ENCODE data around the gene NOP14.
A peak's percentile ranks its signal among the peaks of the same experiment; 100 is the strongest.
"Not testable (repeated sequence)": the region's sequence is repeated elsewhere in the genome, so short reads cannot be mapped to it uniquely, and the experiment has no call there.

The NOP14 gene

GRCh38 chr4:2940267-2941137 is 22.7 kb downstream of the NOP14 start:
- Histone ChIP-seq H3K79me2 (ENCODE audit: control insufficient read depth, low read length) (peaks cover 16% of the 10 kb centered on the region), H3K4me3 (ENCODE audit: low read length) (no peak overlapping the region), H3K9me3 (ENCODE audit: control insufficient read depth, insufficient read depth, low read length) (no peaks in the 10 kb centered on the region), H3K4me2 (ENCODE audit: low read length) (no peak overlapping the region), H3K9me2 (replicated peaks; ENCODE audit: control insufficient read depth, low read length) (no peaks in the 10 kb centered on the region), H3K27me3 (ENCODE audit: control insufficient read depth, low read length) (no peaks in the 10 kb centered on the region), H4K20me1 (ENCODE audit: control insufficient read depth, insufficient read depth, low read depth, low read length) (no peaks in the 10 kb centered on the region), H3K27ac (ENCODE audit: low read depth, low read length) (no peak overlapping the region), H3K36me3 (ENCODE audit: control insufficient read depth, low read length) (peaks cover 98% of the 10 kb centered on the region), H3F3A (ENCODE audit: control insufficient read depth, insufficient read depth) (peaks cover 23% of the 10 kb centered on the region), H3K4me1 (ENCODE audit: control insufficient read depth, low read length) (peaks cover 37% of the 10 kb centered on the region)
- no peak for TF ChIP-seq CTCF (IDR thresholded peaks at IDR 0.05; ENCODE audit: low read depth, low read length, poor library complexity, severe bottlenecking)
- TF ChIP-seq EZH2phosphoT487 (IDR thresholded peaks at IDR 0.05; ENCODE audit: borderline replicate concordance, low read length): no peak

- H3K4me3 ChIP-seq (ENCODE audit: low read length): no peak overlapping the region
- peaks cover 23% of the 10 kb centered on the region for H3F3A ChIP-seq (ENCODE audit: control insufficient read depth, insufficient read depth)
- no peaks in the 10 kb centered on the region for H4K20me1 ChIP-seq (ENCODE audit: control insufficient read depth, insufficient read depth, low read depth, low read length)
- H3K27ac ChIP-seq (ENCODE audit: low read depth, low read length): no peak overlapping the region
- H3K4me1 ChIP-seq (ENCODE audit: control insufficient read depth, low read length): peaks cover 37% of the 10 kb centered on the region
- peaks cover 23% of the 10 kb centered on the region for H3K79me2 ChIP-seq (ENCODE audit: control insufficient read depth, low read length)
- no peaks in the 10 kb centered on the region for H3K9me3 ChIP-seq (ENCODE audit: control insufficient read depth, insufficient read depth, low read length)
- TF ChIP-seq EZH2phosphoT487 (IDR thresholded peaks at IDR 0.05; ENCODE audit: borderline replicate concordance, low read length) (no peak), CTCF (IDR thresholded peaks at IDR 0.05; ENCODE audit: low read depth, low read length, poor library complexity, severe bottlenecking) (no peak)
- H3K9me2 ChIP-seq (replicated peaks; ENCODE audit: control insufficient read depth, low read length): no peaks in the 10 kb centered on the region
- no peak overlapping the region for H3K4me2 ChIP-seq (ENCODE audit: low read length)
- peaks cover 89% of the 10 kb centered on the region for H3K36me3 ChIP-seq (ENCODE audit: control insufficient read depth, low read length)
- no peaks in the 10 kb centered on the region for H3K27me3 ChIP-seq (ENCODE audit: control insufficient read depth, low read length)
These were observed 23.6 kb downstream of the NOP14 start for GRCh38 chr4:2939383-2940243.

GRCh38 chr4:2938906-2939305 is 24.3 kb downstream of the NOP14 start:
- peaks cover 23% of the 10 kb centered on the region for H3F3A ChIP-seq (ENCODE audit: control insufficient read depth, insufficient read depth)
- H3K4me2 ChIP-seq (ENCODE audit: low read length): no peak overlapping the region
- H3K4me3 ChIP-seq (ENCODE audit: low read length): no peak overlapping the region
- H3K9me3 ChIP-seq (ENCODE audit: control insufficient read depth, insufficient read depth, low read length): no peaks in the 10 kb centered on the region
- peaks cover 37% of the 10 kb centered on the region for H3K4me1 ChIP-seq (ENCODE audit: control insufficient read depth, low read length)
- TF ChIP-seq CTCF (IDR thresholded peaks at IDR 0.05; ENCODE audit: low read depth, low read length, poor library complexity, severe bottlenecking): no peak
- TF ChIP-seq EZH2phosphoT487 (IDR thresholded peaks at IDR 0.05; ENCODE audit: borderline replicate concordance, low read length): no peak
- H3K36me3 ChIP-seq (ENCODE audit: control insufficient read depth, low read length): peaks cover 82% of the 10 kb centered on the region
- no peaks in the 10 kb centered on the region for H4K20me1 ChIP-seq (ENCODE audit: control insufficient read depth, insufficient read depth, low read depth, low read length)
- no peaks in the 10 kb centered on the region for H3K27me3 ChIP-seq (ENCODE audit: control insufficient read depth, low read length)
- H3K27ac ChIP-seq (ENCODE audit: low read depth, low read length): no peak overlapping the region
- H3K9me2 ChIP-seq (replicated peaks; ENCODE audit: control insufficient read depth, low read length): no peaks in the 10 kb centered on the region
- H3K79me2 ChIP-seq (ENCODE audit: control insufficient read depth, low read length): peaks cover 25% of the 10 kb centered on the region

- H3K27ac ChIP-seq (ENCODE audit: low read depth, low read length); H3K9me2 ChIP-seq (replicated peaks; ENCODE audit: control insufficient read depth, low read length); H3K4me3 ChIP-seq (ENCODE audit: low read length); H3K9me3 ChIP-seq (ENCODE audit: control insufficient read depth, insufficient read depth, low read length); H4K20me1 ChIP-seq (ENCODE audit: control insufficient read depth, insufficient read depth, low read depth, low read length); H3K27me3 ChIP-seq (ENCODE audit: control insufficient read depth, low read length): not testable (repeated sequence)
- Histone ChIP-seq H3K4me2 (ENCODE audit: low read length) (0 out of 2 replicates have a peak overlapping the region, but pooled peaks have one; percentile 91), H3K79me2 (ENCODE audit: control insufficient read depth, low read length) (peaks cover 30% of the 10 kb centered on the region), H3K4me1 (ENCODE audit: control insufficient read depth, low read length) (peaks cover 42% of the 10 kb centered on the region), H3K36me3 (ENCODE audit: control insufficient read depth, low read length) (peaks cover 78% of the 10 kb centered on the region), H3F3A (ENCODE audit: control insufficient read depth, insufficient read depth) (peaks cover 23% of the 10 kb centered on the region)
These were observed 24.8 kb downstream of the NOP14 start for GRCh38 chr4:2938411-2938810.
